SU-DHL-6 (cell line): ENCODE results near the gene IFTAP.
A peak's percentile ranks its signal among the peaks of the same experiment; 100 is the strongest.

Experiments
- H2AFZ ChIP-seq: fragments of 200-600 bp; sonication (generic); 2 replicates; pipeline ENCODE4 v1.6.1; 2014; ENCODE audit warnings: low read depth, mild to moderate bottlenecking, moderate library complexity, mixed read lengths, antibody characterized with exemption, low read length; ENCODE audit not compliant: severe bottlenecking
- H3F3A ChIP-seq: fragments of 200-600 bp; shearing (Covaris generic); 2 replicates; pipeline ENCODE4 v1.6.0; 2016; ENCODE audit warnings: antibody characterized with exemption, mild to moderate bottlenecking; ENCODE audit not compliant: insufficient read depth
- H3K27ac ChIP-seq: fragments of 200-600 bp; sonication (generic); 2 replicates; pipeline ENCODE4 v1.5.1; 2016; ENCODE audit warnings: low read depth, mild to moderate bottlenecking, low read length, moderate library complexity, mixed read lengths
- H3K27me3 ChIP-seq: fragments of 200-600 bp; sonication (generic), shearing (Covaris generic); 2 replicates; pipeline ENCODE4 v1.6.0; 2014; ENCODE audit warnings: mild to moderate bottlenecking, low read length
- H3K36me3 ChIP-seq: fragments of 200-600 bp; sonication (generic); 2 replicates; pipeline ENCODE4 v1.6.1; 2014; ENCODE audit warnings: mild to moderate bottlenecking, low read length, mixed read lengths
- H3K4me2 ChIP-seq: fragments of 300-600, 200-600 bp; shearing (Covaris generic), sonication (generic); 2 replicates; pipeline ENCODE4 v1.6.0; 2014; ENCODE audit warnings: low read length, low read depth, mild to moderate bottlenecking; ENCODE audit not compliant: poor library complexity, severe bottlenecking
- H3K4me3 ChIP-seq: fragments of 200-600 bp; sonication (generic); 2 replicates; pipeline ENCODE4 v1.5.1; 2014; ENCODE audit warnings: antibody characterized with exemption, low read length, mild to moderate bottlenecking, mixed read lengths; ENCODE audit not compliant: insufficient read depth, poor library complexity, severe bottlenecking
- H3K79me2 ChIP-seq: fragments of 200-600 bp; sonication (generic); 2 replicates; pipeline ENCODE4 v1.6.1; 2014; ENCODE audit warnings: mild to moderate bottlenecking, low read length, moderate library complexity; ENCODE audit not compliant: insufficient read depth
- H3K9ac ChIP-seq: fragments of 200-600 bp; sonication (generic); 2 replicates; pipeline ENCODE4 v1.7.0; 2014; ENCODE audit warnings: mild to moderate bottlenecking, low read length
- H3K9me2 ChIP-seq: fragments of 200-600 bp; sonication (generic); replicated peaks from 2 replicates; pipeline ENCODE4 v1.6.1; 2014; ENCODE audit warnings: low read length; ENCODE audit not compliant: insufficient read depth
- H3K9me3 ChIP-seq: fragments of 200-600 bp; sonication (generic); 2 replicates; pipeline ENCODE4 v1.6.1; 2014; ENCODE audit warnings: low read length, mixed read lengths; ENCODE audit not compliant: insufficient read depth
- H4K20me1 ChIP-seq: fragments of 200-600 bp; sonication (generic); 2 replicates; pipeline ENCODE4 v1.6.1; 2014; ENCODE audit warnings: low read depth, mild to moderate bottlenecking, antibody characterized with exemption, low read length, moderate library complexity, mixed read lengths
- CTCF ChIP-seq: fragments of 200-600 bp; sonication (generic); IDR thresholded peaks from one replicate; pipeline ENCODE4 v1.5.1; 2017; ENCODE audit warnings: antibody characterized with exemption, mild to moderate bottlenecking, low read length, moderate library complexity; ENCODE audit not compliant: insufficient read depth, poor library complexity, severe bottlenecking
- EZH2phosphoT487 ChIP-seq: fragments of 200-600 bp; sonication (generic), shearing (Covaris generic); conservative IDR thresholded peaks from 2 replicates; pipeline ENCODE4 v1.6.1; 2018; ENCODE audit warnings: mild to moderate bottlenecking, antibody characterized with exemption, low read length, moderate library complexity, mixed read lengths

Gene IFTAP

DNA sequence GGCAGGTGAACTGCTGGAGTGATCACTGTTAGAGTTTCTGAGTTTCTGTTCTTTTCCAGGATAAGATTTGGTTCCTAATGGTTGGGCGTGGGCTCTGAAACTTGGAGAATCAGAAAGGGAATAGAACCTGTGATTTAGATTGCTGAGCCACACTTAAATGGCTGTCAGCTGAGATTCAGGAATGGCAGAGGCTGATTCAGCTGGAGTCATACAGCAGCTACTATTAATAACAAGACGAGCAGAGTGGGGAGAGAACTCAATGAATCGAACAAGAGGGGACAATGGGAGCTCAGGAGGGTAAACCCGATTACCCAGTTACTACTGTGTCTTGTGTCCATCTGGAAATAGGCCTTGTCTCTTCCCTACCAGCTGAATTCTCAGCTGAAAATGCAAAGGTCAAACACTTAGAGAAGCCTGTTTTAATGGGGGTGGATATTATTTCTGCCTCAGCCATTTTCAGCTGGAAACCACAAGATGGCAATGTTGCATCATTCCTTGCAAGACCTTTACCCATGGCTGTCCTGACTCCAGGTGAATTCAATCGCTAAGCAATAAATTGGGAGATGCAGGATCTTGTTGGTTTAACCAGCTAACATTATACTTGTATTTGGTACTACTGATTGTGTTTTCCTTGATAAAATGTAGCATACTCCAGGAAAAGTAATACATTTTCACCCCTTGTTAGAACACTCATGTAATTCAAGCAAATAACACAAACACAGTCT lies 108.2 kb downstream of the IFTAP start:
- no peaks in the 10 kb centered on the region for H3K36me3 ChIP-seq
- H3K9me3 ChIP-seq = no peaks in the 10 kb centered on the region
- no peaks in the 10 kb centered on the region for H3K27me3 ChIP-seq
- no peak overlapping the region for H3K27ac ChIP-seq
- H3K4me3 ChIP-seq = no peak overlapping the region
- TF ChIP-seq EZH2phosphoT487 (no peak), CTCF (peak; percentile 39)
- H3K9me2 ChIP-seq = no peaks in the 10 kb centered on the region
- H4K20me1 ChIP-seq = no peaks in the 10 kb centered on the region
- no peaks in the 10 kb centered on the region for H3F3A ChIP-seq
- no peak overlapping the region for H3K9ac ChIP-seq
- no peak overlapping the region for H2AFZ ChIP-seq
- H3K4me2 ChIP-seq = no peak overlapping the region
- H3K79me2 ChIP-seq = no peaks in the 10 kb centered on the region

- no peak overlapping the region for H3K9ac ChIP-seq
- H3K4me3 ChIP-seq = no peak overlapping the region
- no peak overlapping the region for H2AFZ ChIP-seq
- H3K27ac ChIP-seq = no peak overlapping the region
- no peaks in the 10 kb centered on the region for H3K36me3 ChIP-seq
- H3K79me2 ChIP-seq = no peaks in the 10 kb centered on the region
- TF ChIP-seq CTCF (no peak), EZH2phosphoT487 (no peak)
- H3K4me2 ChIP-seq = no peak overlapping the region
- H3K9me2 ChIP-seq = no peaks in the 10 kb centered on the region
- H3K9me3 ChIP-seq = no peaks in the 10 kb centered on the region
- H3K27me3 ChIP-seq = no peaks in the 10 kb centered on the region
- no peaks in the 10 kb centered on the region for H3F3A ChIP-seq
- no peaks in the 10 kb centered on the region for H4K20me1 ChIP-seq
Measured at GRCh38 chr11:36703055-36703404, 108.7 kb downstream of the IFTAP start.
